Neuronal stem cell (in vitro differentiated cells): ENCODE data around the gene TRPC6.

Source experiments
- DNase-seq: peaks from one replicate; pipeline ENCODE4 v3.0.0-alpha.2; 2013; ENCODE audit warnings: low spot score
- H2AFZ ChIP-seq: one replicate; pipeline ENCODE4 v1.6.1; 2013; ENCODE audit warnings: mild to moderate bottlenecking, low read length, inconsistent platforms
- H2AK5ac ChIP-seq: 2 replicates; pipeline ENCODE4 v1.6.1; 2013; ENCODE audit warnings: low read depth, mild to moderate bottlenecking, inconsistent platforms, low read length, moderate library complexity, mixed read lengths
- H2BK120ac ChIP-seq: 2 replicates; pipeline ENCODE4 v1.6.1; 2013; ENCODE audit warnings: low read depth, mild to moderate bottlenecking, inconsistent platforms, low read length, moderate library complexity, mixed read lengths
- H2BK12ac ChIP-seq: one replicate; pipeline ENCODE4 v1.6.1; 2013; ENCODE audit warnings: low read length, inconsistent platforms
- H2BK15ac ChIP-seq: 2 replicates; pipeline ENCODE4 v1.6.1; 2013; ENCODE audit warnings: mild to moderate bottlenecking, low read length, inconsistent platforms, mixed read lengths
- H2BK5ac ChIP-seq: one replicate; pipeline ENCODE4 v1.6.1; 2013; ENCODE audit warnings: inconsistent platforms, mild to moderate bottlenecking, low read length, moderate library complexity
- H3K14ac ChIP-seq: one replicate; pipeline ENCODE4 v1.6.1; 2013; ENCODE audit warnings: low read length, inconsistent platforms
- H3K18ac ChIP-seq: 2 replicates; pipeline ENCODE4 v1.6.1; 2013; ENCODE audit warnings: low read length, inconsistent platforms
- H3K23ac ChIP-seq: 2 replicates; pipeline ENCODE4 v1.6.1; 2013; ENCODE audit warnings: low read depth, mild to moderate bottlenecking, mixed read lengths, low read length, inconsistent platforms; ENCODE audit not compliant: poor library complexity
- H3K27ac ChIP-seq: replicated peaks from 3 replicates; pipeline ENCODE4 v1.5.1; 2013; ENCODE audit warnings: low read length, inconsistent platforms
- H3K27me3 ChIP-seq, 3 experiments: 2 replicates each; pipeline ENCODE4 v1.6.1; 2013; ENCODE audit warnings: low read length in 3 of 3, mild to moderate bottlenecking in 2 of 3, inconsistent platforms in 1 of 3, low read depth in 1 of 3, mixed read lengths in 1 of 3, moderate library complexity in 1 of 3; ENCODE audit not compliant: control insufficient read depth in 3 of 3, insufficient read depth in 3 of 3
- H3K36me3 ChIP-seq, 2 donors: replicated peaks in 1 of 2; 2 replicates each; pipeline ENCODE4 v1.6.1; 2013; ENCODE audit warnings: low read length in 2 of 2; ENCODE audit not compliant: control insufficient read depth in 2 of 2, insufficient read depth in 2 of 2
- H3K4ac ChIP-seq: 2 replicates; pipeline ENCODE4 v1.6.1; 2013; ENCODE audit warnings: inconsistent platforms, mild to moderate bottlenecking, low read length, moderate library complexity
- H3K4me1 ChIP-seq, 2 donors: 1 replicate in 1 of 2; 2 replicates in 1 of 2; pipeline ENCODE4 v1.6.1; 2013; ENCODE audit warnings: low read length in 2 of 2, low read depth in 1 of 2; ENCODE audit not compliant: control insufficient read depth in 2 of 2, insufficient read depth in 1 of 2
- H3K4me2 ChIP-seq: one replicate; pipeline ENCODE4 v1.6.1; 2013; ENCODE audit warnings: mild to moderate bottlenecking, low read length, inconsistent platforms; ENCODE audit not compliant: insufficient read depth, poor library complexity, severe bottlenecking
- H3K4me3 ChIP-seq, 2 donors: 2 replicates each; pipeline ENCODE4 v1.5.1; 2013; ENCODE audit warnings: low read length in 2 of 2, mild to moderate bottlenecking in 2 of 2, inconsistent platforms in 1 of 2, moderate library complexity in 1 of 2
- H3K79me1 ChIP-seq: one replicate; pipeline ENCODE4 v1.6.1; 2013; ENCODE audit warnings: low read depth, mild to moderate bottlenecking, inconsistent platforms, low read length, moderate library complexity
- H3K9ac ChIP-seq: one replicate; pipeline ENCODE4 v1.6.1; 2013; ENCODE audit warnings: mild to moderate bottlenecking, low read depth, low read length, inconsistent platforms; ENCODE audit not compliant: poor library complexity
- H3K9me3 ChIP-seq, 2 donors: replicated peaks in 1 of 2; 2 replicates each; pipeline versions ENCODE3 to v1.6.1; 2013; ENCODE audit warnings: low read length in 2 of 2, mild to moderate bottlenecking in 2 of 2, inconsistent platforms in 1 of 2, low read depth in 1 of 2, mixed read lengths in 1 of 2, moderate library complexity in 1 of 2; ENCODE audit not compliant: control insufficient read depth in 2 of 2, insufficient read depth in 1 of 2
- H4K8ac ChIP-seq: one replicate; pipeline ENCODE4 v1.6.1; 2013; ENCODE audit warnings: low read depth, mild to moderate bottlenecking, inconsistent platforms, low read length, moderate library complexity
- H4K91ac ChIP-seq: one replicate; pipeline ENCODE4 v1.6.1; 2013; ENCODE audit warnings: low read length, low read depth, mild to moderate bottlenecking, inconsistent platforms; ENCODE audit not compliant: poor library complexity
- WGBS, 2 donors: extraction: QIAGEN DNeasy Blood & Tissue Kit; methylation state at CpG; one replicate each; pipeline ENCODE4 v1.1.7; 2013; ENCODE audit warnings: missing lambda C conversion rate in 2 of 2, mixed read lengths in 1 of 2; ENCODE audit not compliant: insufficient read length in 2 of 2, insufficient replicate concordance in 1 of 2; ENCODE audit errors: extremely low coverage in 2 of 2; 5-methylcytosine and 5-hydroxymethylcytosine counted together

TRPC6 gene

DNA sequence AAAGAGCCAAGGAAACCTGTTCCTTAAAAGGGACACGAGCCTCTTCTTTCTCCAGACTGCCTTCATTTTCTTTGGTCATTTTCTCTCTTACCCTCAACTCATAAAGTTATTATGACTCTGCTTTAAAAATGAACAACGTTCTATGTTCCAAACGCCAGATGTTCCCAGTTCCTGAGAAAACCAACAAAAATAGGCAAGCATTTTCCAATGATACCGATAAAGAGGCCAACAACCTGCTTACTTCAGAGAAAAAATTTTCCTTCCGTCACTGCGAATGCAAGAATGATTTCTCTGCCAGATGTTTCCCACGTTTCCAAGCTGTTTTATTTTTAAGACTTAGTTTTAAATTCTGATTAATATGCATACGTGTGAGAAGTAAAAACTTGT lies 315 bp upstream of the TRPC6 start:
- Histone ChIP-seq H3K18ac (no peak overlapping the region), H3K23ac (no peak overlapping the region), H2AFZ (peak overlapping the region; percentile 66), H2BK120ac (no peak overlapping the region), H3K4me1 (peaks cover 0 to 3% of the 10 kb centered on the region in 2 donors), H3K4ac (no peak overlapping the region), H3K4me2 (peak overlapping the region; percentile 97), H2AK5ac (no peak overlapping the region), H2BK15ac (no peak overlapping the region), H3K79me1 (no peaks in the 10 kb centered on the region), H3K27ac (no peak overlapping the region), H3K36me3 (no peaks in the 10 kb centered on the region), H3K27me3 (peaks cover 6 to 45% (median 24%) of the 10 kb centered on the region in 3 experiments), H3K14ac (no peak overlapping the region), H4K8ac (no peak overlapping the region), H3K9ac (no peak overlapping the region), H3K9me3 (no peaks in the 10 kb centered on the region), H4K91ac (no peak overlapping the region), H3K4me3 (no peak overlapping the region), H2BK12ac (no peak overlapping the region), H2BK5ac (no peak overlapping the region)
- no CpG with 5 or more reads among the region's 8 CpGs for WGBS, 2 donors
- DNase-seq = no peak

DNA sequence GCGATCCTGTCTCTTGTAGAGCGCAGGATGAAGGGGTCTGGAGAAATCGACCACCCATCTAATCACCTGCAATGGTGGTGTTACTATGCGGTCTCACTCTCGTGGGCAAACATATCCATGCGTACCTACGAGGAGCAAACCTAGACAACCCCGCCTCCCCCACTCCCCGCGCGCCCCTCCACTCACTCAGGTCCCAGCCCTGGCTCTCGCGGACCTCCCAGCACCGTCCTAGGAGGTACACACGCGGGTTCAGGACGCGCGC lies 887 bp downstream of the TRPC6 start:
- H3K4me3 ChIP-seq = peak overlapping the region in 1 of 2 donors; percentile 83
- H2BK15ac ChIP-seq = peak overlapping the region; percentile 58
- no peak overlapping the region for H2BK5ac ChIP-seq
- H3K4me1 ChIP-seq = peaks cover 0 to 3% of the 10 kb centered on the region in 2 donors
- DNase-seq = no peak
- H3K27ac ChIP-seq = no peak overlapping the region
- H2AFZ ChIP-seq = peak overlapping the region; percentile 66
- no peak overlapping the region for H3K14ac ChIP-seq
- H3K23ac ChIP-seq = peak overlapping the region; percentile 93
- peak overlapping the region; percentile 97 for H3K4me2 ChIP-seq
- H3K27me3 ChIP-seq = peaks cover 6 to 45% (median 24%) of the 10 kb centered on the region in 3 experiments
- peak overlapping the region; percentile 94 for H3K9ac ChIP-seq
- WGBS, 2 donors = no CpG with 5 or more reads among the region's 19 CpGs
- H4K8ac ChIP-seq = no peak overlapping the region
- H3K9me3 ChIP-seq = no peaks in the 10 kb centered on the region
- no peaks in the 10 kb centered on the region for H3K79me1 ChIP-seq
- H3K18ac ChIP-seq = peak overlapping the region; percentile 91
- H2BK12ac ChIP-seq = peak overlapping the region; percentile 30
- H2AK5ac ChIP-seq = no peak overlapping the region
- H4K91ac ChIP-seq = no peak overlapping the region
- no peaks in the 10 kb centered on the region for H3K36me3 ChIP-seq
- no peak overlapping the region for H3K4ac ChIP-seq
- H2BK120ac ChIP-seq = peak overlapping the region; percentile 47

DNA sequence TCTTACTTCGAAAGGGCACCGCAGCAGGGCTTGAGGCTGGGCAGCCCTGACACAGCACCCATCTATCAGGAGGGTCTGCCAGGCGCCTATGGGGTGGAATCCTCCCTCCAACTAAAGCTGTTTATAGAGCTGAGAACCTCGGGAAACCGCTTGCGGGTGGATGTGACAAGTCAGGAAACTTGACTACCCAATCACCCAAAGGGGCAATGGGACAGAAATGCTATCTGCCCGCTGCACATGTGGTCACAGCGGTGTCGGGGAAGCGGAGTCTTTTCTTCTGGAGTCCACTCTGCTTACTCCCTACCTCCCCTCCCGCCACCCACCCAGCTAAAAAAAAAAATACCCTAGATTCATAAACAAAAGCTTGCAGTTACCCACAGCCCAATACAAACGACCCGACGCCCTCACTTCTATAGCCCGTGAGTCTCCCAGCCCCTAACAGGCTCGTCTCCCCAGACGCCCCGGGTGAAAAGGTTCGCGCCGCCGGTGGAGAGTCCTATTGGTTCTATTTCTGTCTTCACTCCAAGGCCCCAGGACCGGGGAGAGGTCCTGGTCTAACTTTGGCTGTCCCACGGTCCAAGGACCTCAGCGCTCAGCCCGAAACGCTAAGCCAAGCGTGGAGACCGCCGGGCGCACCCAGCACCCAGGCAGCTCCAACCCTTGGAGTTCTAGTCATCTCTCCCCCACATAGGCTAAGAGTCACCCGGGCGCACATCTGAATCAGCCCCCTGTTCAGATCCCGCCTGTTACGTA lies 1.4 kb downstream of the TRPC6 start:
- Histone ChIP-seq H3K4me3 (peak overlapping the region in 1 of 2 donors; percentile 83), H3K36me3 (no peaks in the 10 kb centered on the region), H2BK120ac (no peak overlapping the region), H2AK5ac (no peak overlapping the region), H2BK15ac (no peak overlapping the region), H3K9me3 (no peaks in the 10 kb centered on the region), H2BK12ac (peak overlapping the region; percentile 30), H2AFZ (peak overlapping the region; percentile 66), H3K4me1 (peaks cover 0 to 5% of the 10 kb centered on the region in 2 donors), H3K18ac (no peak overlapping the region), H3K9ac (peak overlapping the region; percentile 63), H2BK5ac (no peak overlapping the region), H3K79me1 (no peaks in the 10 kb centered on the region), H4K91ac (no peak overlapping the region), H3K23ac (no peak overlapping the region), H3K27me3 (peaks cover 6 to 45% (median 24%) of the 10 kb centered on the region in 3 experiments), H4K8ac (no peak overlapping the region), H3K4ac (no peak overlapping the region), H3K27ac (no peak overlapping the region), H3K14ac (no peak overlapping the region), H3K4me2 (peak overlapping the region; percentile 97)
- no peak for DNase-seq
- WGBS, 2 donors = no CpG with 5 or more reads among the region's 35 CpGs

DNA sequence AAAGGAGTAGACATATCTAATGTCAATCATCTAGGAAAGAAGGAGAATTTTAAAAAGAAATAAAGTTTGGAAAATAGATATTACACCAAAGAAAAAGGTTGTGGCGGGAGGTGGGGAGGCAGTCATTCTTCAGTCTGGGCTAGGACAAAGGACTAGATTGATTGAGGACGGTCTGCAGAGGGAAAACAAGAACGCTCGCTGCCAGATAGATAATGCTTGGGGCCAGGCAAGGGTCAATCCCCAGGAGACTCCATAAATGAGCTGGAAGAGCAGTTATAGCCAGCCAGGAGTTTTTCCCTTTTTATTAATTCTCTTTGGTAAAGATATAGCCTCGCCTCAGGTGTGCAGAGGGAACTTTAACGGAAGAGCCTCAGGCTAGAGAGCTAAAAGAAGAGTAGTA lies 6.3 kb downstream of the TRPC6 start:
- Histone ChIP-seq H2BK12ac (no peak overlapping the region), H3K4me1 (peaks cover 0 to 5% of the 10 kb centered on the region in 2 donors)

More for the DNA sequence above, 6.3 kb downstream of the TRPC6 start:
- H3K4me2 ChIP-seq = no peak overlapping the region
- H3K4ac ChIP-seq = no peak overlapping the region
- H4K8ac ChIP-seq = no peak overlapping the region
- H3K23ac ChIP-seq = no peak overlapping the region
- H4K91ac ChIP-seq = no peak overlapping the region
- H2AK5ac ChIP-seq = no peak overlapping the region
- no peak overlapping the region for H3K18ac ChIP-seq
- no CpG with 5 or more reads among the region's 6 CpGs for WGBS, 2 donors
- DNase-seq = no peak
- no peak overlapping the region for H2AFZ ChIP-seq
- H2BK15ac ChIP-seq = no peak overlapping the region
- no peak overlapping the region for H2BK120ac ChIP-seq
- H2BK5ac ChIP-seq = no peak overlapping the region
- H3K14ac ChIP-seq = no peak overlapping the region
- H3K79me1 ChIP-seq = no peaks in the 10 kb centered on the region
- peaks cover 0 to 17% (median 7%) of the 10 kb centered on the region in 3 experiments for H3K27me3 ChIP-seq
- no peak overlapping the region for H3K4me3 ChIP-seq
- no peak overlapping the region for H3K27ac ChIP-seq
- no peak overlapping the region for H3K9ac ChIP-seq
- no peaks in the 10 kb centered on the region for H3K36me3 ChIP-seq
- H3K9me3 ChIP-seq = no peaks in the 10 kb centered on the region
